Smooth muscle cell (in vitro differentiated cells): ENCODE results near the gene HOXA6. TPM values are rescaled to one million over a fixed set of nuclear protein-coding genes. Genes with fewer than 3 reads are reported as not detected.
A peak's percentile ranks its signal among the peaks of the same experiment; 100 is the strongest.

ENCODE experiments used
- DNase-seq: peaks from one replicate; lab custom pipeline; 2025; ENCODE audit not compliant: unreplicated experiment; lab: John Stamatoyannopoulos, UW
- H2AFZ ChIP-seq: fragments of 200-600 bp; sonication (generic); 2 replicates; pipeline ENCODE4 v1.6.0; 2016; ENCODE audit warnings: antibody characterized with exemption, low read depth, mild to moderate bottlenecking
- H3F3A ChIP-seq: fragments of 200-600 bp; sonication (generic); 2 replicates; pipeline ENCODE4 v1.6.0; 2017; ENCODE audit warnings: antibody characterized with exemption, low read depth
- H3K27ac ChIP-seq: fragments of 200-600 bp; sonication (generic); 2 replicates; pipeline ENCODE4 v1.5.1; 2016; ENCODE audit warnings: low read depth, mild to moderate bottlenecking
- H3K27me3 ChIP-seq: fragments of 200-600 bp; sonication (generic); 2 replicates; pipeline ENCODE4 v1.6.1; 2016; ENCODE audit warnings: low read depth, mild to moderate bottlenecking
- H3K36me3 ChIP-seq: fragments of 200-600 bp; sonication (generic); 2 replicates; pipeline ENCODE4 v1.5.1; 2016; ENCODE audit warnings: low read depth
- H3K4me1 ChIP-seq: fragments of 200-600 bp; sonication (generic); 2 replicates; pipeline ENCODE4 v1.5.1; 2016; ENCODE audit warnings: low read depth
- H3K4me2 ChIP-seq: fragments of 200-600 bp; sonication (generic); 2 replicates; pipeline ENCODE4 v1.6.0; 2016; ENCODE audit warnings: mild to moderate bottlenecking
- H3K4me3 ChIP-seq: fragments of 200-600 bp; sonication (generic); 2 replicates; pipeline ENCODE4 v1.5.1; 2016; ENCODE audit warnings: mild to moderate bottlenecking
- H3K79me2 ChIP-seq: fragments of 200-600 bp; sonication (generic); 2 replicates; pipeline ENCODE4 v1.6.0; 2016; ENCODE audit warnings: low read depth, mild to moderate bottlenecking
- H3K9ac ChIP-seq: fragments of 200-600 bp; sonication (generic); 2 replicates; pipeline ENCODE4 v1.6.0; 2016; ENCODE audit warnings: low read depth
- H3K9me3 ChIP-seq: fragments of 200-600 bp; sonication (generic); replicated peaks from 2 replicates; pipeline ENCODE4 v1.5.1; 2016; ENCODE audit warnings: low read depth
- H4K20me1 ChIP-seq: fragments of 200-600 bp; sonication (generic); 2 replicates; pipeline ENCODE4 v1.6.0; 2016; ENCODE audit warnings: low read depth
- CTCF ChIP-seq: fragments of 200-600 bp; sonication (generic); IDR thresholded peaks from 2 replicates; pipeline ENCODE4 v1.5.1; 2017; ENCODE audit warnings: borderline replicate concordance, mild to moderate bottlenecking, antibody characterized with exemption; ENCODE audit not compliant: insufficient read depth, poor library complexity, severe bottlenecking
- WGBS: methylation state at CpG from one replicate; pipeline ENCODE4 v1.1.7; 2016; ENCODE audit warnings: low lambda C conversion rate; 5-methylcytosine and 5-hydroxymethylcytosine counted together
- polyA plus RNA-seq: library from polyadenylated mRNA; unstranded; fragments of >200 nt; fragmentation: Nextera tagmentation; extraction: Ambion mirVana; gene quantifications from 2 replicates; pipeline ENCODE4 v1.2.1, GENCODE V29; 2016
- total RNA-seq: library from RNA; depleted of rRNA; stranded (reverse); fragments of >200 nt; gene quantifications from 2 replicates; pipeline ENCODE4 v1.2.3, GENCODE V29; 2014

HOXA6 gene
- total and polyA plus RNA-seq, 2 experiments from 2014 or later, result 0.56 to 0.58 TPM

- no peak for TF ChIP-seq CTCF
- Histone ChIP-seq H3K4me1 (peaks cover 9% of the 10 kb centered on the region), H3K27ac (no peak within 1 kb of the TSS), H2AFZ (no peak within 1 kb of the TSS), H3F3A (no peaks in the 10 kb centered on the region), H3K4me2 (peak within 1 kb of the TSS; percentile 49), H4K20me1 (peaks cover 21% of the 10 kb centered on the region), H3K9ac (no peak within 1 kb of the TSS), H3K27me3 (peaks cover 100% of the 10 kb centered on the region), H3K4me3 (no peak within 1 kb of the TSS), H3K36me3 (no peaks in the 10 kb centered on the region), H3K79me2 (no peaks in the 10 kb centered on the region), H3K9me3 (no peaks in the 10 kb centered on the region)
- DNase-seq, result no peak
- 5% methylated on average over 27 of the region's 29 CpGs for WGBS
Observed at GRCh38 chr7:27102581-27103442, 44.8 kb downstream of the HOXA6 start, which contains the start of gene HOXA2. Gene HOXA2, minus strand, starts transcription at chr7:27102683. Its CDS starts 183 bp downstream, at chr7:27102500.

- DNase-seq, result no peak
- no peaks in the 10 kb centered on the region for H3K9me3 ChIP-seq
- peaks cover 9% of the 10 kb centered on the region for H3K4me1 ChIP-seq
- no peak for TF ChIP-seq CTCF
- H4K20me1 ChIP-seq, result peaks cover 29% of the 10 kb centered on the region
- no peaks in the 10 kb centered on the region for H3K36me3 ChIP-seq
- no peak overlapping the region for H3K9ac ChIP-seq
- WGBS, result 1% methylated on average over 38 of the region's 39 CpGs
- no peak overlapping the region for H3K27ac ChIP-seq
- H3K79me2 ChIP-seq, result no peaks in the 10 kb centered on the region
- H2AFZ ChIP-seq, result no peak overlapping the region
- H3F3A ChIP-seq, result no peaks in the 10 kb centered on the region
- peaks cover 100% of the 10 kb centered on the region for H3K27me3 ChIP-seq
- H3K4me3 ChIP-seq, result no peak overlapping the region
- H3K4me2 ChIP-seq, result no peak overlapping the region
Observed at GRCh38 chr7:27101957-27102580, 45.5 kb downstream of the HOXA6 start.

- peak overlapping the region; percentile 49 for H3K4me2 ChIP-seq
- no peaks in the 10 kb centered on the region for H3K9me3 ChIP-seq
- no peak overlapping the region for H2AFZ ChIP-seq
- no peaks in the 10 kb centered on the region for H3K36me3 ChIP-seq
- peaks cover 29% of the 10 kb centered on the region for H4K20me1 ChIP-seq
- no peak overlapping the region for H3K9ac ChIP-seq
- WGBS, result 10% methylated on average over 25 of the region's 25 CpGs
- H3K27ac ChIP-seq, result no peak overlapping the region
- no peaks in the 10 kb centered on the region for H3K79me2 ChIP-seq
- H3F3A ChIP-seq, result no peaks in the 10 kb centered on the region
- H3K4me3 ChIP-seq, result no peak overlapping the region
- H3K27me3 ChIP-seq, result peaks cover 100% of the 10 kb centered on the region
- no peak for TF ChIP-seq CTCF
- DNase-seq, result no peak
- H3K4me1 ChIP-seq, result peaks cover 11% of the 10 kb centered on the region
Observed at GRCh38 chr7:27101171-27101956, 46.2 kb downstream of the HOXA6 start.
